CD4-positive, CD25-positive, alpha-beta regulatory T cell (primary cell): ENCODE results near the gene IQCH. TPM values are rescaled to one million over a fixed set of nuclear protein-coding genes. Genes with fewer than 3 reads are reported as not detected.
"Not testable (repeated sequence)": the region's sequence is repeated elsewhere in the genome, so short reads cannot be mapped to it uniquely, and the experiment has no call there.

Source experiments
- ATAC-seq, 2 donors: fragments of 150-1000 bp; cut with Tn5 transposase; one replicate each; pipeline ENCODE4 v1.10.0; 2021; ENCODE audit warnings: low read depth in 2 of 2, moderate number of reproducible peaks in 2 of 2, moderate library complexity in 1 of 2
- DNase-seq, 3 donors: peaks; one replicate each; pipeline versions ENCODE4 v3.0.0 to v3.0.0-alpha.2; 2012 to 2022; ENCODE audit warnings: mixed read lengths in 1 of 3
- H3K27ac ChIP-seq: one replicate; pipeline ENCODE4 v1.7.0; 2013; ENCODE audit warnings: mild to moderate bottlenecking, low read length; ENCODE audit not compliant: insufficient read depth, poor library complexity, severe bottlenecking
- H3K27me3 ChIP-seq: one replicate; pipeline ENCODE4 v1.7.0; 2013; ENCODE audit warnings: low read length; ENCODE audit not compliant: control insufficient read depth, insufficient read depth
- H3K36me3 ChIP-seq: one replicate; pipeline ENCODE4 v1.7.0; 2013; ENCODE audit warnings: mild to moderate bottlenecking, low read length, moderate library complexity; ENCODE audit not compliant: control insufficient read depth, insufficient read depth
- H3K4me1 ChIP-seq: 2 replicates; pipeline ENCODE4 v1.7.0; 2013; ENCODE audit warnings: mild to moderate bottlenecking, low read length; ENCODE audit not compliant: insufficient read depth, control insufficient read depth, poor library complexity, severe bottlenecking
- H3K4me3 ChIP-seq: one replicate; pipeline ENCODE4 v1.7.0; 2013; ENCODE audit warnings: low read depth, mild to moderate bottlenecking, low read length, moderate library complexity
- H3K9me3 ChIP-seq, 2 experiments: 1 replicate in 1 of 2; 2 replicates in 1 of 2; pipeline ENCODE4 v1.7.0; 2013; ENCODE audit warnings: low read length in 2 of 2, mild to moderate bottlenecking in 1 of 2, moderate library complexity in 1 of 2; ENCODE audit not compliant: control insufficient read depth in 2 of 2
- H3K27ac Mint-ChIP-seq, 3 donors: one replicate each; pipeline ENCODE4 v1.8.0; 2020 to 2022; ENCODE audit warnings: mild to moderate bottlenecking in 3 of 3, mixed read lengths in 3 of 3, moderate library complexity in 2 of 3
- H3K27me3 Mint-ChIP-seq: one replicate; pipeline ENCODE4 v1.8.0; 2022; ENCODE audit warnings: mild to moderate bottlenecking, mixed read lengths
- H3K36me3 Mint-ChIP-seq: one replicate; pipeline ENCODE4 v1.8.0; 2020; ENCODE audit warnings: mixed read lengths
- H3K4me1 Mint-ChIP-seq, 4 donors: one replicate each; pipeline ENCODE4 v1.8.0; 2020 to 2022; ENCODE audit warnings: mixed read lengths in 4 of 4, mild to moderate bottlenecking in 1 of 4
- H3K4me3 Mint-ChIP-seq, 4 donors: one replicate each; pipeline ENCODE4 v1.8.0; 2020 to 2022; ENCODE audit warnings: mild to moderate bottlenecking in 4 of 4, mixed read lengths in 4 of 4, moderate library complexity in 3 of 4
- H3K9me3 Mint-ChIP-seq, 7 donors: one replicate each; pipeline ENCODE4 v1.8.0; 2020 to 2022; ENCODE audit warnings: mixed read lengths in 7 of 7, mild to moderate bottlenecking in 3 of 7, moderate library complexity in 2 of 7
- polyA plus RNA-seq, 4 donors: library from polyadenylated mRNA; unstranded; fragments of 300-500 nt; fragmentation: Illumina TruSeq; gene quantifications; one replicate each; pipeline ENCODE4 v1.2.3, GENCODE V29; 2021
- total RNA-seq: library from RNA; stranded (reverse); gene quantifications from one replicate; pipeline ENCODE4 v1.2.3, GENCODE V29; 2022

Gene IQCH
- total and polyA plus RNA-seq, 5 donors from 2014 or later = 0.32 to 0.54 (median 0.38) TPM; not detected in 2

DNA sequence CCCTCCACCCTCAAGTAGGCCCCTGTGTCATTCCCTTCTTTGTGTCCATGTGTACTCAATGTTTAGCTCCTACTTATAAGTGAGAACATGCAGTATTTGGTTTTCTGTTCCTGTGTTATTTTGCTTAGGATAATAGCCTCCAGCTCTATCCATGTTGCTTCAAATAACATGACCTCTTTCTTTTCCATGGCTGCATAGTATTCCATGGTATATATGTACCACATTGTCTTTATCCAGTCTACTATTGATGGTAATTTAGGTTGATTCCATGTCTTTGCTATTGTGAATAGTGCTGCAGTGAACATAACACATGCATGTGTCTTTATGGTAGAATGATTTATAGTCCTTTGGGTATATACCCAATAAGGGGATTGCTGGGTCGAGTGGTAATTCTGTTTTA, 109.1 kb downstream of the IQCH start:
- not testable (repeated sequence) for DNase-seq, H3K4me3 Mint-ChIP-seq, H3K9me3 ChIP-seq, H3K36me3 Mint-ChIP-seq, H3K27me3 ChIP-seq, H3K36me3 ChIP-seq, H3K9me3 Mint-ChIP-seq, H3K27ac ChIP-seq, H3K4me3 ChIP-seq, H3K4me1 ChIP-seq, ATAC-seq, H3K4me1 Mint-ChIP-seq
- Mint-ChIP-seq H3K27ac (peak overlapping the region in 1 of 3 donors; percentile 67), H3K27me3 (peaks cover 16% of the 10 kb centered on the region)

GRCh38 chr15:67365994-67366393, 111.4 kb downstream of the IQCH start:
- ATAC-seq (no peak), DNase-seq (no peak)
- Mint-ChIP-seq H3K9me3 (no peaks in the 10 kb centered on the region), H3K27me3 (peaks cover 10% of the 10 kb centered on the region), H3K36me3 (no peaks in the 10 kb centered on the region), H3K27ac (no peak overlapping the region), H3K4me3 (no peak overlapping the region), H3K4me1 (no peaks in the 10 kb centered on the region)
- Histone ChIP-seq H3K9me3 (no peaks in the 10 kb centered on the region), H3K27me3 (no peaks in the 10 kb centered on the region), H3K4me1 (no peaks in the 10 kb centered on the region), H3K36me3 (no peaks in the 10 kb centered on the region), H3K4me3 (no peak overlapping the region), H3K27ac (no peak overlapping the region)

DNA sequence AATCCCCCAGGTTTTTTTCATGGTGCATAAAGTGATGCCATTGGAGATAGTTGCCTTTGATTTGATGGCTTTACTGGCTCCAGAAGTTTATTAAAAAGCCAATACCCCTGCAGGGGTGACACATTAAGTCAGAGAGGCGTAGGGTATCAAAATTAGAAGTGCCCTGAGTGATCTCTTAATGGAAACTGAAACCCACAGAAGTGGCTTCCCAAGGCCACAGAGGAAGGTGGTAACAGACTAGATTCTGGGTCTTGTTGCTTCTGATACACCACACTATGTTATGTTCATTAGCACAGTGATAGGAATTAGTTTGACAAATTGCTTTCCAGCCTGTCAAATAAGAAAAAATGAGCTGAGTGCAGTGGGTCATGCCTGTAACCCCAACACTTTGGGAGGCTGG, 112.3 kb downstream of the IQCH start:
- no peaks in the 10 kb centered on the region for H3K9me3 ChIP-seq
- no peak overlapping the region for H3K27ac ChIP-seq
- Mint-ChIP-seq H3K27ac (no peak overlapping the region), H3K36me3 (no peaks in the 10 kb centered on the region), H3K4me1 (no peaks in the 10 kb centered on the region), H3K9me3 (no peaks in the 10 kb centered on the region), H3K4me3 (no peak overlapping the region), H3K27me3 (peaks cover 10% of the 10 kb centered on the region)
- no peaks in the 10 kb centered on the region for H3K27me3 ChIP-seq
- ATAC-seq (no peak), DNase-seq (peak in 1 of 3 donors; percentile 7)
- no peaks in the 10 kb centered on the region for H3K4me1 ChIP-seq
- H3K4me3 ChIP-seq = no peak overlapping the region
- no peaks in the 10 kb centered on the region for H3K36me3 ChIP-seq

- no peaks in the 10 kb centered on the region for H3K36me3 ChIP-seq
- H3K9me3 ChIP-seq = no peaks in the 10 kb centered on the region
- ATAC-seq (no peak), DNase-seq (no peak)
- no peaks in the 10 kb centered on the region for H3K36me3 Mint-ChIP-seq
- H3K4me3 ChIP-seq = no peak overlapping the region
- no peaks in the 10 kb centered on the region for H3K4me1 Mint-ChIP-seq
- no peaks in the 10 kb centered on the region for H3K27me3 ChIP-seq
- no peak overlapping the region for H3K4me3 Mint-ChIP-seq
- peaks cover 10% of the 10 kb centered on the region for H3K27me3 Mint-ChIP-seq
- no peak overlapping the region for H3K27ac Mint-ChIP-seq
- H3K9me3 Mint-ChIP-seq = no peaks in the 10 kb centered on the region
- no peak overlapping the region for H3K27ac ChIP-seq
- H3K4me1 ChIP-seq = no peaks in the 10 kb centered on the region
Measured at GRCh38 chr15:67369359-67369998, 114.9 kb downstream of the IQCH start.

DNA sequence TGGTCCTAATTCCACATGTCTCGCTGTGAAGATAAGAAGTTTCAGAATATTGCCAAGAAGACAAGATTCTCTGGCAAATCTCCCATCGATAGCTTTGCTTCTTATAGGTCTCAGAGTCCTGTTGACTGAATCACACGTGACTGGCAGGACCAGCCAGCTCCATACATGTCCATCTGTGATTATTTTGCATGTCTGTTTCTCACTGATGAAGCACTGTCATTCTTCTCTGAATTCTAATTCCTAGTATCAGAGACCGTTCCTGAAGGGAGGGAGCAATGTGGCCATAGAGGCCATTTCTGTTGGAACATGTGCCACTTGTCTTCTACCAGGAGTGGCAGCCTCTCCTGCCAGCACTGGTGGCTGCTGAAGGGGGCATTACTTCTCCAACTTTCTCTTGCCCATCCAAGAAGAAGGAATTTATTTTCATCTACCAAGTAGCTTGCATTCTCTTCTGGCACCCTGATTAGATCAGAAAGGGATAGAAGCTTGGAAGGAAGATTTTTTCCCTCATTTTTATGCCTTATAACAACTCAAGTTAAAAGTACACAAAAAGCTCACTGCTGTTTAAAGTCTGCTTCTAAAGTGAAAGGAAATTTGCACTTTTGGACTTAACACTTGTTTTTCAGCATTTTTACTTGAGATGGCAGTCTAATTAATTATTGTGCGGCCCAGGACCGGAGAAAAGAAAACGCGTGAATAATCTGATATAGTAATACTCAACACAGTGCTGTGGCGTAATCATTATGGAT, 115.8 kb downstream of the IQCH start:
- Histone ChIP-seq H3K27me3 (no peaks in the 10 kb centered on the region), H3K27ac (no peak overlapping the region), H3K9me3 (no peaks in the 10 kb centered on the region), H3K4me1 (no peaks in the 10 kb centered on the region), H3K4me3 (no peak overlapping the region), H3K36me3 (no peaks in the 10 kb centered on the region)
- H3K27ac Mint-ChIP-seq = no peak overlapping the region
- ATAC-seq (no peak), DNase-seq (no peak)
- no peaks in the 10 kb centered on the region for H3K36me3 Mint-ChIP-seq
- H3K9me3 Mint-ChIP-seq = no peaks in the 10 kb centered on the region
- no peaks in the 10 kb centered on the region for H3K4me1 Mint-ChIP-seq
- peaks cover 10% of the 10 kb centered on the region for H3K27me3 Mint-ChIP-seq
- no peak overlapping the region for H3K4me3 Mint-ChIP-seq

- H3K9me3 Mint-ChIP-seq = no peaks in the 10 kb centered on the region
- no peak overlapping the region for H3K27ac ChIP-seq
- no peak for ATAC-seq
- no peaks in the 10 kb centered on the region for H3K9me3 ChIP-seq
- no peaks in the 10 kb centered on the region for H3K36me3 ChIP-seq
- no peak overlapping the region for H3K27ac Mint-ChIP-seq
- no peaks in the 10 kb centered on the region for H3K36me3 Mint-ChIP-seq
- no peaks in the 10 kb centered on the region for H3K27me3 ChIP-seq
- peaks cover 11% of the 10 kb centered on the region for H3K27me3 Mint-ChIP-seq
- H3K4me3 ChIP-seq = no peak overlapping the region
- no peaks in the 10 kb centered on the region for H3K4me1 Mint-ChIP-seq
- DNase-seq = no peak
- H3K4me3 Mint-ChIP-seq = no peak overlapping the region
- no peaks in the 10 kb centered on the region for H3K4me1 ChIP-seq
Measured at GRCh38 chr15:67372543-67372942, 118.0 kb downstream of the IQCH start.

GRCh38 chr15:67372986-67373675, 118.5 kb downstream of the IQCH start:
- H3K4me3 ChIP-seq = no peak overlapping the region
- H3K9me3 Mint-ChIP-seq = no peaks in the 10 kb centered on the region
- H3K27me3 Mint-ChIP-seq = peaks cover 13% of the 10 kb centered on the region
- H3K4me1 Mint-ChIP-seq = no peaks in the 10 kb centered on the region
- no peak overlapping the region for H3K4me3 Mint-ChIP-seq
- no peak overlapping the region for H3K27ac Mint-ChIP-seq
- no peaks in the 10 kb centered on the region for H3K36me3 Mint-ChIP-seq
- no peak overlapping the region for H3K27ac ChIP-seq
- H3K4me1 ChIP-seq = no peaks in the 10 kb centered on the region
- DNase-seq = no peak
- H3K27me3 ChIP-seq = no peaks in the 10 kb centered on the region
- ATAC-seq = no peak
- no peaks in the 10 kb centered on the region for H3K9me3 ChIP-seq
- no peaks in the 10 kb centered on the region for H3K36me3 ChIP-seq
